Measurements from ENCODE around the gene VCL.
"Not testable (repeated sequence)": the region's sequence is repeated elsewhere in the genome, so short reads cannot be mapped to it uniquely, and the experiment has no call there.

VCL gene

DNA sequence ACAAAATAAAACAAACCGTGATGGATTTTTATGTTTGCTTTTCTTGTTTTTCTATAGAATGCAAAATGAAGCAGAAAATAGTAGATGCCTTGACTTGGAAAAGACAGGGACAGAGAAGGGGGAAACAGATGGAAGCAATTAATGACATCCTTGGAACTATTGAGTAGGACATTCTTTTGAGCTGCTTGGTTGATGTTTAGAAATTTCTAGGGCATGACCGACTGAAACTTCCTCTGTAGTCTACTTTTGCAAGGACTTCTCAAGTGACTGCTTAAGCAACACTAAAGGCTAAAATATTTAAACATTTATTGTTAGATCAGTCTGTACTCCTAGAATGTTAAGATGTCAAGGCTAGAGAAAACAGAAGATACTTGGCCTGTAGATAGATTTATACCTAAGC, 49.4 kb downstream of the VCL start:
- peak; percentile 42 for DNase-seq

DNA sequence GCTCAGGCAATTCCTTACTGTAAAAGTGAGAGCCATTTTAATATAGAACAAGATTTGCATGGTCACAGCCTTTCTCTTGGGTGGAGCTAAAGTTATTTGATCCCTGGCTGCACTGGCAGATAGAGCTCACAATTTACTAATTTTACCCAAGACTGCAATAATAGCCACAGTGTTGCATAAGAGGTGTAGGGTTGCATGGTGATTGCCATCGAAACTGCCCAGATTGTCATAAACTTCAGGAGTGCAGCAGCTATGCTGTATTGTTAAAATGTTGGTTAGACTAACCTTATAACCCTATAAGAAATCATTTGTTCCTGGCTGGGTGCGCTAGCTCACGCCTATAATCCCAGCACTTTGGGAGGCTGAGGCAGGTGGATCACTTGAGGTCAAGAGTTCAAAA, 50.0 kb downstream of the VCL start:
- peak; percentile 54 for DNase-seq

DNA sequence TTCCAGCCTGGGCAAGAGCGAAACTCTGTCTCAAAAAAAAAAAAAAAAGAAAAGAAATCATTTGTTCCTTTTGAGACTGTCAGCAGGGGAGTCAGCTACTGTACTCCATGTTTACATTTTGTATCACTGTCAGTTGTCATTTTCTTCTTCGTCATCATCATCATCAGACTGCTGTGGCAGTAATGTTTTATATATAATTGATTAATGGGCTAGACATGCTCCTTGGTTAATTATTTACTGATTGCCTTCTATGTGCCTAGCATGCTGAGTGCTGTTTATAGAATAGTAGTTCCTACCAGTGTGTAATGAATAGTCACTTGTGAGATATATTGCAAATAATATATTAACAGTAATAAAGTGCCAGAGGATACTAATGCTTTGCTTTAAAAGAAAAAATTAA, 50.5 kb downstream of the VCL start:
- no peak for DNase-seq

DNA sequence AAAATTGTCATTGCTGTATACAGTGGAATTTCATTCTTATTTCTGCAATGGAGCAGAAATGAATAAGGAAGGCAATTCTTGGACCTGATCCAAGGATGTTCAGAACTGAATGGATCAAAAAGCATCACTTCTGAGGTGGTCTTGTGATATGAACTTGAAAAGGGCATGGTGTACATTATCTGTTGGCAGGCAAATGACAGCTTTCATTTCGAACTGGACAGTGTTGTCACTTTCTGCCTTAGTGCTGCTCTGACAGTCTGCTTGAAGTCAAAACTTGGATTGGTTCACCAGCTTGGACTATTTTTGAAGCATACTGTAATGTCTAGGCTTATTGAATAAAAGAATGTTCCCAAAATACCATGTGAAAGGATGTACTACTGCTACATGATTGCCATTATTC, 52.0 kb downstream of the VCL start:
- no peak for DNase-seq

DNA sequence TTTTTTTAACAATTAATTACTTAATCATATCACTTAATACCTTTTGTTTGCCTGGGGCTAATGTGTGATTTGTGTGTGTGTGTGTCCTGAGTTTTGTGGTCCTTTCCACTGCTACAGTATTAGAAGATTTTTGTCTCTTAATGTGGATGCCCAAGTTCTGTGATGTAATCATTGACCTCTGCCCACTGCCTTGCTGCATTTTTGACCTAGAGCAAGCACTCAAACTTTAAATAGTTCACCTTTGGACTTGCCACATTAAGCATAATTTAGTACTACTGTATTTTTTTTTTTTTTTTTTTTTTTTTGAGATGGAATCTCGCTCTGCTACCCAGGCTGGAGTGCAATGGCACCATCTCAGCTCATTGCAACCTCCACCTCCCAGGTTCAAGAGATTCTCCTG, 52.7 kb downstream of the VCL start:
- no peak for DNase-seq

DNA sequence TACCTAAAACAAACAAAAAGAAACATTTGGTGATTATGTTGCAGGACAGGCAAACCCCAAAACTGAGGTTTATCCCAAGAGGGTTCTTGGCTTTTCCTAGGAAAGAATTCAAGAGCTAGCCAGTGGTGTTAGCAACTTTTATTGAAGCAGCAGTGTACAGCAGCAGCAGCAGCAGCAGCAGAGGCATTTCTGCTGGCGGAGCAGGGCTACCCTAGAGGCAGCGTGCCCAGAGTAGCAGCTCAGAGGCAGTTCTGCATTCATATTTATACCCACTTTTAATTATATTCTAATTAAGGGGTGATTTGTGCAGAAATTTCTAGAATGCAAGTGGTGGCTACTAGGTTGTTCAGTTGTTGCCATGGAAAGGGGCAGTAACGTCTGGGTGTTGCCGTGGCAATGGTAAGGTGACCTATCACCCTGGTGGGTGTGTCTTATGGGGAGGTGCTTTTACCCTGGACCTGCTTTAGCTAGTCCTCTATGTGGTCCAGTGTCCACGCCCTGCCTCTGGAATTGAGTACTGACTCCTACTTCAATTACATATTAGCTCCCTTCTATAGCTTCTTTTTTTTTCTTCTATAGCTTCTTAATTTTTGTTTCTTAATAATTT, 53.9 kb downstream of the VCL start:
- no peak for DNase-seq

DNA sequence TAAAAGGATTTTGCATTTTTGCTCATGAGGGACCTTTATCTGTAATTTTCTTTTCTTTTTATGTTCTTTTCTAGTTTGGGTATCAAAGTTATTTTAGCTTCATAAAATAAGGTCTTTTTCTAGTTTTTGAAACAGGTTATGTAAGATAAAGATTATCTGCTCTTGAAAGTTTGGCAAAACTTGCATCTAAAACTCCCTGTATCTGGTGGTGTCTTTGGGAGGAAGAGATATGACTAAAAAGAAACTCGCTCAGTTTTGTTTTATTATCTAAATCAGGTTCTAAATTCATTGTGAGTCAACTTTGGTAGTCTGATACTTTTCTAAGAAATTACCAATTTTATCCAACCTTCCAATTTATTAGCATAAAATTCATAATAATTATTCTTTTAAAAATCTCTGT, 55.1 kb downstream of the VCL start:
- DNase-seq: no peak

DNA sequence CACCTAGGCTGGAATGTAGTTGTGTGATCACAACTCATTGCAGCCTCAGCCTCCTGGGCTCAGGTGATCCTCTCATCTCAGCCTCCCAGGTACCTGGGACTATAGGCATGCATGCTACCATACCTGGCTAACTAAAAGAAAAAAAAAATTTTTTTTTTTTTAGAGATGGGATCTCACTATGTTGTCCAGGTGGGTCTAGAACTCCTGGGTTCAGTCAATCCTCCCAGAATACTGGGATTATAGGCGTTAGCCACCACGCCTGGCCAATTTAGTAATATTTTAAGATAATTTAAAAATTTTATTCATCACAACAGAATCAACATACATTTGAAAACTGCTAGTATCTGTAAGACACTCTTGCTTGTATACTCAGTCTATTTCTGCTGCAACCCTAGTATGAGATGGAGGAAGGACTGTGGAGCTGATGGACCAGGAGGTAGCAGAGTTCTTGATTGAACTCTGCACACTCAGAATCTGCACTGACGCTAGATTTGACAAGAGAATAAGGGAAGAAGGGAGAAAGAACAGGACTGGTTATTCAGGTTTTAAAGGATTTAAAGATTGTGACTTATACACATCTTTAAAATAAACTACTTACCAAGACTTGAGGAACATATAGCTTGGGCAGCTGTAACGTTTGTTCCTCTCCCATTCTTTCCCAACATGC, 57.6 kb downstream of the VCL start:
- no peak for DNase-seq

DNA sequence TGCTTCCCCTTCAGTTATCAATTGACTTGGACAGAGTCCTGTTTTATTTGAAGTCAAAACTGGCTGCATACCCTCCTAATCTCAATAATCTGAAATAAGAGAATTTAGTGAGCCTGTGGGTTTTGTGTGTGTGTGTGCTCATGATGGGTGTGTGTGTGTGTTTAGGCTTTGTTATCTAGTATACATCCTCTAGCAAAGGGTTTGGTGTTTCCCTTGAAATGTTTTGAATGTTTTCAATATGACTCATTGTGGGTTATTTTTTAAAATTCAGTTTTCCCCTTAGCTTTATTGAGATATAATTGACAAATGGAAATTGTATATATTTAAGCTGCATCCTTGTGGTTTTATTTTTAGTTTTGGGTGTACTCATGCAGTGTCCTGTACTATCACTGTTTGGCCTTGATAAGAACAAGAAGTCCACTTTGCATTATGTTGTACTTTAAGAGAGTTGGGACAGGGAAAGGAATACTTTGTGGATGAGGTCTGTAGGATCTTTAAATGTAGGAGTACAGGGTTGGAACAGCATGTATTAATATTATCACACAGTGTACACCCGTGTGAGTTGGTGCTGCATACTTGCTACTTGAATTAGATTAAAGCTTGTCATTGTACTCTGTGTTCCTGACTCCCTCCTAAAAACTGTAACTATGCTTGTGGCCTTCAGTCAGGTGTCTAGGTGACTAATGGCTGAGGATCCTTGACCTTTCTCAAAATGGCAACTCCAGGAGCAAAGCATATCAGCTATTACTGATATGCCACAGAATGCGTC, 58.3 kb downstream of the VCL start:
- DNase-seq: peak; percentile 29

DNA sequence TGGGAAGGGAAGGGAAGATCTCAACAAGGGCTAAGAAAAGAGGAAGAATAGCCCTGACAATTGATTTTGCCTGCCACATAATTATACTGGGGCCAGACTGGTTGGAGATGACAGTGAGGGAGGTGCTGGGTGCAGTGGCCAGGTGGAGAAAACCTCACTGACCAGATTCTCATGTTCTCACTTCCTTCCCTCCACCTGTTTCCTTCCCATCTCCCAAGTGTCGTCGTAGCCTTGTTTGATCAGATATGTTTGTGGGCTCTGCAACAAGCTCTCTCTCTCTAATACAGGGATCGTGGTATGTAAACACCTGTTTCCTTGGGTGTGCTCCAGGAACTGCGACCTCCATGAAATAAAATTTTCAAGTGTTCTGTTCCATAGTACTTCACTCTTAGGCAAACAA, 60.2 kb downstream of the VCL start:
- DNase-seq: no peak

DNA sequence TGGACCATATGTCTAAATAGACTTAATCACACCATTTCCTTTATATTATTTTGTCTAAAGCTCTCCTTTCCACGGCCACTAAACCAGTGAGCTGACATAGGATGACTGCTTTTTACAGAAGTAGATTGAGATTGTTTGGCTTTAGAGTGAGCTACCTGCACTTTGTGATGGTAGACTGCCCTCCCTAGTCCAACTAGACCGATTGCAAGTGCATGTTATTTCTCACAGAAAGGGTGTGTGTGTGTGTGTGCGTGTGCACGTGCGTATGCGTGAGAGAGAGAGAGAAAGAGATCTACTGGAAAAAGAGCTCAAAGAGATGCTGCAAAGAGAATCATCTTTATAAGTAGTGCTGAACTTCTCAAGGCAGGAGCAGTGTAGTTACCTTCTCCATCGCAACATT, 60.7 kb downstream of the VCL start:
- no peak for DNase-seq

DNA sequence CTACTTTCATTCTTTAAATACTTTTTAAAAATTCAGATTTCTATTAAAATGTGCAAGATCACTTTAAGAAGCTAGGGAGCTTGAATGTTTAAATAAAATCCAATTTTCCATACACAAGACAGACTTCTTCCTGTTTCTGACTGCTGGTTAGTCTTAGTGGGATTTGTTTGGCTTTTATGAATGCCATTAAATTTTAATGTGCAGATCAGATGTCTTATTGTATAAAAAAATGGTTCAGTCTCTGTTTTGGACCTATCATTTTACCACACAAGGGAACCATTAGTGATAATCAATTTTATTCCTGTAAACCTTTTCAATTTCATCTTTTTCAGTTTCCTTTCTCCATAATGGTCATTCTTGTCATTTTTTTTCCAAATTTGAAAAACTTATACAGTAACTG, 63.2 kb downstream of the VCL start:
- no peak for DNase-seq

DNA sequence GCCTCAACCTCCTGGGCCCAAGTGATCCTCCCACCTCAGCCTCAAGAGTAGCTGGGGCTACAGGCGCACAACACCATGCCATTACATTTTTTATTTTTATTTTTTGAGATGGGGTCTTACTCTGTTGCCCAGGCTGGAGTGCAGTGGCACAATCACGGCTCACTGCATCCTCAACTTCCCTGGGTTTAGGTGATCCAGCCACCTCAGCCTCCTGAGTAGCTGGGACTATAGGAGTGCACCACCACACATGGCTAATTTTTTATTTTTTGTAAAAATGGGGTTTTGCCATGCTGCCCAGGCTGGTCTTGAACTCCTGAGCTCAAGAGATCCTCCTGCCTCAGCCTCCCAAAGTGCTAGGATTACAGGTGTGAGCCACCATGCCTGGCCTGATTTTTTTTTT, 64.1 kb downstream of the VCL start:
- DNase-seq: not testable (repeated sequence)

DNA sequence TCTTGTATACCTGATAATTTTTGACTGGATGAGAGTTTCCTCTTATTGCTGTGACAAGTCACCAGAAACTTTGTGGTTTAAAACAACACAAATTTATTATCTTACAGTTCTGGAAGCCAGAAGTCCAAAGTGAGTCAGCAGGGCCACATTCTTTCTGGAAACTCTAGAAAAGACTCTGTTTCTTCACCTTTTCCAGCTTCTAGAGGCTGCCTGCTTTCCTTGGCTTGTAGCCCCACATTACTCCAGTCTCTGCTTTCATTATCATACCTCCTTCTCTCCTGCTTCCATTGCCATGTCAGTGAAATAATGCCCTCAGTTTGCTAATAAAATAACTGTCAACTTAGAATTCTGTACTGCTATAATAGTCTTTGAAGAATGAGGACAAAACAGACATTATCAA, 65.3 kb downstream of the VCL start:
- DNase-seq: no peak

DNA sequence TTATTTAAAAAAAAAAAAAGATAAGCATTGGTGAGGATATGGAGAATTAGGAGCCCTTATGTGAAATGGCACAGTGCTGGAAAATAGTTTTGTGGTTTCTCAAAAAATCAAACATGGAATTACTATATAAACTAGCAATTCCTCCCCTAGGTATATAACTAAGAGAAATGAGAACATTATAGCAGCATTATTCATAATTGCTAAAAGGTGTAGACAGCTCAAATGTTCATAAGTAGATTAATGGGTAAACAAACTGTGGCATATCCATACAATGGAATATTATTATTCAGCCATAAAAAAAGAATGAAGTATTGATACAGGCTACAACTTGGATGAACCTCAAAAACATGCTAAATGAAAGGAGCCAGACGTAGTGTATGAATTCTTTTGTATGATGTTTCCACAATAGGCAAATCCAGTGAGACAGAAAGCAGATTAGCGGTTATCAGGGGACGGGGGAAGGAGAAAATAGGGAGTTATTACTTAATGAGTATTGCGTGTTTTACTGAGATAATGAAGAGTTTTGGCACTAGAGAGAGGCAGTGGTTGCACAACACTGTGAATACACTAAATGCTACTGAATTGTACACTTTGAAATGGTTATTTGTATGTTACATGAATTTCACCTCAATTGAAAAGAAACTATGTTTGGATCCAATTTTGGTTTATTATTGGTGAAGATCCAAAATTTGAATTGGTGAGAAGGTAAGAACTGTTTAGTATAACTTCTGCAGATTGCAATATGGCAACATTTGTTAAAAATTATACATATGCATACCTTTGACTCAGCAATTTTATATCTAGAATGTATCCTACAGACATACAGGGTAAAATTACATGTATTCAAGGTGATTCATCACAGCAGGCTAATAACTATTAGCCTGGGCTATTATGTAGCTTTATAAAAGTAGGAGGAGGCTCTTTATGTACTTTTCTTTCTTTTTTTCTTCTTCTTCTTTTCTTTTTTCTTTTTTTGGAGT, 69.7 kb downstream of the VCL start:
- DNase-seq: no peak

DNA sequence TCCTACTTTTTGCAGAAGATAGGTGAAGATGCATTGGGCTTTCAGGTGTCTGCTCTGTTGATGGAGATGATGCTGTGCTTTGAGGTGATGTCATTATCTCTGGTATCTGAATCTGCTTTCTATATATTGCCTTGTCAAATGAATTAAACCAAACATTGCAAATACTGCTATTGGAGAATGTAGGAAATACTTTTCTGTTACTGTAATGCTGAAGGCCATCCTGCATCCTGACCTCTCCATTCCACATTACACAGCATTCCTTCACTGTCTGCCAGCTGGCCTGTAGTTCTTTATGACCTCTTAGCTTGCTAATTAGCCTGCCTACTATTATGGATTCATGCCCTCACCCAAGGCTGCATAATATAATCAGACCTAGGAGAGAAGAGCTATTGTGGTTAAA, 73.2 kb downstream of the VCL start:
- no peak for DNase-seq

DNA sequence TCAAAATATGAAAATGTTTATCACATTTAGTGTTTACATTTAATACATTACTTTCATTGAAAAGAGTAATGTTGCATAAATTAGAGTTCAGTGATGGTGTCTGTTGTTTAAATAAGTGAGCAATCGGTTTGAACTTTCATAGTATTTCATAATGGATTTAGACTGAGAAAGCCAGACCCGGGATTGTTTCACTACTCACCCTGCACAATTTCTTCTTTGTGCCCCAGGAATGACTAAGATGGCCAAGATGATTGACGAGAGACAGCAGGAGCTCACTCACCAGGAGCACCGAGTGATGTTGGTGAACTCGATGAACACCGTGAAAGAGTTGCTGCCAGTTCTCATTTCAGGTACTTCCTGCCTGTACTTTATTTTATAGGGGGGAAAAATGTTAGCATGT, 74.6 kb downstream of the VCL start:
- DNase-seq: no peak

DNA sequence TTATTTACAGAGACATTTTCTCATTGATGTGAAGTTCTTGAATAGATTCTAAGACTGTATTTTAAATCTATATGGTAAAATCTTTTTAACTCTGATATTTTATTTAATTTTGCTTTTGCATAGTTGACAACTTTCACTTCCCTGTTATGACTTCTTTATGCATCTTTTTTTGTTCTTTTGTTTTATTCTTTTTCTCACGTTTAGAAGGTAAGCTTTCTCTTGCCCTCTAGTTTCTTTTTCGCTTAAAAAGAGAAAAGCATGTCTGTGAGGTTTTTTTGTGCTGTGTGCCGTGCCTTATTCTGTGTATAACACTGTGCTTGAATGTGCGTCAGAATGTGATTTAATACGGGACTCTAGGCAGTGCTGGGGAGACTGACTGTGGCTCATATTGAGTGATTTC, 78.0 kb downstream of the VCL start:
- no peak for DNase-seq

DNA sequence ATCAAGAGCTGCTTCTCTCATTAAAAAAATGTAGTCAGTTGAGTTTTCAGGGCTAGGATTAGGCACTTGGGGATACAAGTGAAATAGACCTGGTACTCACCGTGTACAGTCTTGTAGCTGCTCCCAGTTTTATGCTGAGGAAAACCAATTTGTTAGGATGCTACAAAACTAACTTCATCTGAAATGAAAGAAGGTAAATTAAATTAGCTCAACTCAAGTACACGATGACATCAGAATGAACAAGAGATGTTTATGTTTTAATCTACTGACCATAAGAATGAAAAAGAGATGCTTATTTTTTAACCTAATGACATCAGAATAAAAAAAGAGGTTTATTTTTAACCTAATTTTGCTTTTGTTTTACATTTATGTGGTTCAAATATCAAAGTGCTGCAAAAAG, 79.0 kb downstream of the VCL start:
- no peak for DNase-seq

DNA sequence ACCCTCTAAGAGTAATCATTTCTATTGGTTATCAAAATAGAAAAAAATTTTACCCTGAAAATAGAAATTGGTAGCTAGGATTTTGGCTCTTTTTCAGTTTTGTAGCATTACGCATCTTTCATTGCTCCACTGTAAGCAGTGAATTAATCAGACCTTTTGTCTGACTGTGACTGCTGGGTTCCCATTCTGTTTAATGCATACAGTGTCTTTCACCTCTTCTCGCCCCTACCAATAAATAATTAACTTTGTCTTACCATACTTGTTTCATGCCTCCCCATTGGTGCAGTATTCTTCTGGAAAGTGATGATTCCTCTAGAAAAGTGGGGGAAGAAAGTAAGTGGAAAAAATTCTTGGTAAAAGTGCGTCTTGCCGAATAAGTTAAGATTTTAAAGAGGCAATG, 79.5 kb downstream of the VCL start:
- DNase-seq: no peak

DNA sequence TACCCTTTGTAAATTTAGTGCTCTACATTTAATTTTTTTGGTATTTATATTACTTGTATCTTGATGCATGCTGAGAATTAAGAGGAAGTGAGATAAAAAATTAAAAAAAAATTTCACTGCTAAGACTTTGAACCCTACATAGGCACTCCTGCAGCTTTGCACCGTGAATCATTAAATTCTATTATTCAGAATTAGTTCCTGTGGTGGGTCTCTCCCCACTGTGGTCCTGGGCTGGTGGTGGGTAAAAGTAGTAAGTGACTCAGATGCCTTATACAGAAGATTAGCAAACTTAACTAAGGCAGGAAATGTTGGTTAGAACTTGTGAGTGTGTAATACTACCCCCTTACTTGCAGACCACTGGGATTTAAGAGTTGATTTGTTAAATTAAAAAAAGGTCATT, 80.1 kb downstream of the VCL start:
- peak; percentile 15 for DNase-seq

DNA sequence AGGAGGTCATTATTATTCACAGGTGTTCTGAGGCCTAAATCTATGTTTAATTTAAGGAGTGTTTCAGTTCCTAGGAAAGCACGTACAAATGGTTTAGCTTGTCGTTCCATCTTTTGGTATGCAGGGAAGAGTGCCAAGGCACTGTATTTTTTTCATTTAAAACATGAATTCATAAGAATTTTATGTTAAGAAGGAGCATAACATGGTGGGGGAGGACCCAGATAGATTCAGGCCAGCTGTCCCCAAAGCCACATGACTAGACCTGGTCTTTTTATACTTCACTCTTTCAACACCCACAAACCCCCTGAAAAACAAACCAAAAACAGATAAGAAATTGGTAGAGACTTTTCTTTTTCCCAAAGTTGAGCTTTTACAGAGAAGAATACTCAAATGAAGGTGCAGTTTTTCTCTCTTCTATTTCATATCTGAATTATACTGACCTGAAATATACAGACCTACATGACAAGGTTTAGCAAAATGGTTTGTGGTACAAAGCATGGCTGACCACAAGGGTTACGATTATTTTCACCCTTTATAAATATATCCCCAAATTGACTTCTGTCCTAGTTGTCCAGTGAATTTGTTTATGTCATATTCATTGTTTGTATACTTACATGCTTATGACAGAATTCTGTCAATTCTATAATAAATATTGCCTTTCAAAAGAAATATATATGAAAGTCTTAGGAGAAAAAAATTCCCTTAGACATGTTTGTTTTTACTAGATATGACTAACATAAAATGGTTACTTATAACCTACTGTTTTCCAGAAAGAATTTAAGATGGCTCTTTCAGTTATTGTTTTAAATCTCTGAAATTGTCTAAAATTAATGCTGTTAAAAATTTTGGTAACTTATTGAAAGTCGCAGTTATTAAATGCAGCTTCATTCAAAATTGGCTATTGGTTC, 81.4 kb downstream of the VCL start:
- DNase-seq: no peak
